Stomach (tissue), 9 donors: Measurements from ENCODE around the gene ICAM3. TPM values are rescaled to one million over a fixed set of nuclear protein-coding genes. Genes with fewer than 3 reads are reported as not detected.
"Not testable (repeated sequence)": the region's sequence is repeated elsewhere in the genome, so short reads cannot be mapped to it uniquely, and the experiment has no call there.

ENCODE experiments used
- DNase-seq, 2 donors: peaks; one replicate each; pipeline versions ENCODE4 v3.0.0 to v3.0.0-alpha.2; 2013 to 2019
- H3K27ac ChIP-seq, 5 donors: fragments of 200-600 bp in 4 of 5; sonication (generic) in 4 of 5; one replicate each; pipeline ENCODE4 v1.5.1; 2013 to 2019; ENCODE audit warnings: mild to moderate bottlenecking in 1 of 5, moderate library complexity in 1 of 5
- H3K27me3 ChIP-seq, 3 donors: fragments of 200-600 bp; sonication (generic); one replicate each; pipeline ENCODE4 v1.5.1; 2017 to 2019; ENCODE audit warnings: mixed run types in 1 of 3
- H3K36me3 ChIP-seq, 4 donors: fragments of 200-600 bp; sonication (generic); 1 replicate in 3 of 4; 2 replicates in 1 of 4; pipeline ENCODE4 v1.5.1; 2016 to 2019
- H3K4me1 ChIP-seq, 4 donors: fragments of 200-600 bp; sonication (generic); one replicate each; pipeline ENCODE4 v1.5.1; 2016 to 2019
- H3K4me3 ChIP-seq, 4 donors: fragments of 200-600 bp; sonication (generic) in 3 of 4; one replicate each; pipeline ENCODE4 v1.5.1; 2016 to 2019; ENCODE audit warnings: mild to moderate bottlenecking in 1 of 4
- H3K9me3 ChIP-seq, 4 donors: fragments of 200-600 bp; sonication (generic); one replicate each; pipeline ENCODE4 v1.5.1; 2016 to 2019
- CTCF ChIP-seq, 7 experiments: fragments of 450-650 bp in 4 of 7; fragments of 200-600 bp in 3 of 7; sonication (generic) in 3 of 7; IDR thresholded peaks; one replicate each; pipeline ENCODE4 v1.5.1; 2016 to 2019; ENCODE audit warnings: antibody characterized with exemption in 7 of 7, control low read depth in 2 of 7, mild to moderate bottlenecking in 1 of 7
- EP300 ChIP-seq: sonication (generic); formaldehyde crosslinking; IDR thresholded peaks from one replicate; pipeline ENCODE4 v1.6.1; 2017; ENCODE audit warnings: antibody characterized with exemption
- POLR2A ChIP-seq, 4 donors: fragments of 450-650 bp; IDR thresholded peaks; one replicate each; pipeline ENCODE4 v1.6.1; 2016; ENCODE audit warnings: antibody characterized with exemption in 4 of 4, control low read depth in 2 of 4, mild to moderate bottlenecking in 1 of 4, moderate library complexity in 1 of 4
- POLR2AphosphoS5 ChIP-seq, 3 donors: sonication (generic); formaldehyde crosslinking; IDR thresholded peaks; one replicate each; pipeline ENCODE4 v1.6.1; 2016; ENCODE audit warnings: antibody characterized with exemption in 3 of 3
- WGBS, 5 donors: extraction: QIAGEN DNeasy Blood & Tissue Kit in 3 of 5; methylation state at CpG; one replicate each; pipeline versions ENCODE4 v1.1.5 to v1.1.7; 2013 to 2018; 5-methylcytosine and 5-hydroxymethylcytosine counted together
- intact Hi-C: fragments of 100-400 bp; cut with DNase I; formaldehyde crosslinking; loops from one replicate; pipeline ENCODE4 v1.15.1; 2023; ENCODE audit warnings: low total_unique reads
- polyA plus RNA-seq, 3 donors: library from polyadenylated mRNA; stranded (reverse); fragments of 200-250 nt; gene quantifications; one replicate each; pipeline ENCODE4 v1.2.3, GENCODE V29; 2013
- total RNA-seq, 5 donors: library from RNA; depleted of rRNA; stranded (reverse); fragments of >200 nt; gene quantifications; one replicate each; pipeline versions ENCODE4 v1.1.0 to v1.2.3, GENCODE V29; 2014 to 2016
- donor health status: healthy with polysubstance abuse.
- donor health status: Bipolar disorder and iron deficiency.
- donor health status: healthy.

The ICAM3 gene
- total and polyA plus RNA-seq, 8 donors, result 3.5 to 17.1 (median 8.5) TPM; not detected in 1

GRCh38 chr19:10339977-10340376 is 553 bp upstream of the ICAM3 start:
- H3K36me3 ChIP-seq, result no peaks in the 10 kb centered on the region
- no peaks in the 10 kb centered on the region for H3K27me3 ChIP-seq
- no peak for TF ChIP-seq POLR2A (IDR thresholded peaks at IDR 0.05)
- no peak for TF ChIP-seq CTCF (IDR thresholded peaks at IDR 0.05)
- no peak for TF ChIP-seq POLR2AphosphoS5 (IDR thresholded peaks at IDR 0.05)
- no peak for TF ChIP-seq EP300
- no peaks in the 10 kb centered on the region for H3K9me3 ChIP-seq
- H3K4me3 ChIP-seq, result no peak overlapping the region
- WGBS, 5 donors, result 78 to 93% (median 87%) methylated on average over 5 of the region's 5 CpGs
- peaks cover 0 to 16% (median 7%) of the 10 kb centered on the region in 4 donors for H3K4me1 ChIP-seq
- DNase-seq, result no peak
- peak overlapping the region in 2 of 5 donors; percentile 53 to 68 for H3K27ac ChIP-seq
- intact Hi-C loops, result no loop called here

DNA sequence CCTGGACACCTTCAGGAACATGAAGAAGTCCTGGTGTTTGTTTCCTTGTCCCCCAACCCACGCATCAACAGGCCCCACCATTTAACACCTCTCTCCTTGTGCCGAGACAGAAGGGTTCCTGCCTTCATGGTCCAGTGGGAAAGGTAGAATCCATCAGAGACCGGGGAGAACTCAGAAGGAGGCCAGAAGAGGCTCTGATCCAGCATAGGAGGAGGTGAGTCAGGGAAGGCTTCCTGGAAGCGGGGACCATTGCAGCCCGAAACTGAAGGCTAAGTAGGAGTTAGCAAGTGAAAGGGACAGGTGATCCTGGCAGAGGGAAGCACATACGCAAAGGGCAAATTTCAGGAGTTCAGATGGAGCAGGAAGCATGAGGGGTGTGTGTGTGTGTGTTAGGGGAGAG is 484 bp downstream of the ICAM3 start:
- no peaks in the 10 kb centered on the region for H3K9me3 ChIP-seq
- H3K27me3 ChIP-seq, result no peaks in the 10 kb centered on the region
- no peak for TF ChIP-seq CTCF (IDR thresholded peaks at IDR 0.05)
- no peak for TF ChIP-seq POLR2AphosphoS5 (IDR thresholded peaks at IDR 0.05)
- no peak for TF ChIP-seq POLR2A (IDR thresholded peaks at IDR 0.05)
- TF ChIP-seq EP300, result no peak
- WGBS, 5 donors, result 80 to 87% (median 83%) methylated on average over 6 of the region's 6 CpGs
- intact Hi-C loops, result no loop called here
- H3K4me1 ChIP-seq, result peaks cover 6 to 24% (median 17%) of the 10 kb centered on the region in 4 donors
- H3K4me3 ChIP-seq, result peak overlapping the region; percentile 8 to 37 (median 30)
- no peak for DNase-seq
- peak overlapping the region in 3 of 5 donors; percentile 33 to 68 (median 53) for H3K27ac ChIP-seq
- no peaks in the 10 kb centered on the region for H3K36me3 ChIP-seq

GRCh38 chr19:10336725-10337124 is 2.7 kb downstream of the ICAM3 start:
- H3K27me3 ChIP-seq, DNase-seq, H3K4me3 ChIP-seq, intact Hi-C loops, H3K27ac ChIP-seq, H3K9me3 ChIP-seq, H3K36me3 ChIP-seq: not testable (repeated sequence)
- H3K4me1 ChIP-seq, result peaks cover 17 to 40% (median 35%) of the 10 kb centered on the region in 4 donors
- 91 to 94% (median 93%) methylated on average over 9 of the region's 9 CpGs for WGBS, 5 donors

DNA sequence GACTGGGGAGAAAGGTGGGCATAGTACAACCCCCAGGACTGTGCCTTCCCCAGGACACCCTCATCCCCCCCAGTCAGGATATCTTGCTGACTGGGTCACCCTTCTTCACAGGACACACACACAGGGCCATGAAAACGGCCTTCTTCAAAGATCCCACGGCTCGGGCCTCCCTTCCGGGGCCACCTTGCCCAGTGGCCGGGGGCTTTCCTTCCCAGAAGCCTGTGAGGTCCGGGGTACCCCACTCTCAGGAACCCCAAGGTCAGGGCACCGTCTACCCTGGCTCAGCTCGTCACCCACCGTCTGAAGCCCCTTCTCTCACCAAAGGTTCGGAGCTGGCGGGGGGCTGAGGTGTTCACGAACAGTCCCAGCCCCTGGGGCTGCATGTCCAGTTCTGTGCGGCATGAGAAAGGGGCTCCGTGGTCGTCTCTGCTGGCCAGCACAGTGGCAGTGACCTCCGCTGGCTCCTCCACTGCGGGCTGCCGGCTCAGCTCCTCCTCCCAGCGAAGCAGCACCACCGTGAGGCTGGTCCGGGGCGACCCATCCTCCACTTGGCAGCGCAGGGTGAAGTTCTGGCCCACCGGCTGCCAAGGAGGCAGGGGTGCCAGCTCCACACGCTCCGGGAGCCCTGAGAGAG is 4.0 kb downstream of the ICAM3 start:
- 55 to 64% (median 61%) methylated on average over 15 to 26 of the region's 26 CpGs for WGBS, 5 donors
- Histone ChIP-seq H3K36me3 (peaks cover 1 to 8% (median 2%) of the 10 kb centered on the region in 4 donors), H3K27me3 (no peaks in the 10 kb centered on the region), H3K4me1 (peaks cover 17 to 43% (median 39%) of the 10 kb centered on the region in 4 donors), H3K9me3 (no peaks in the 10 kb centered on the region), H3K27ac (peak overlapping the region; percentile 6 to 96 (median 88)), H3K4me3 (peak overlapping the region in 3 of 4 donors; percentile 81 to 83 (median 82))
- TF ChIP-seq POLR2AphosphoS5 (IDR thresholded peaks at IDR 0.05), result no peak
- no peak for TF ChIP-seq POLR2A (IDR thresholded peaks at IDR 0.05)
- DNase-seq, result peak in 1 of 2 donors; percentile 21
- intact Hi-C loops, result no loop called here

DNA sequence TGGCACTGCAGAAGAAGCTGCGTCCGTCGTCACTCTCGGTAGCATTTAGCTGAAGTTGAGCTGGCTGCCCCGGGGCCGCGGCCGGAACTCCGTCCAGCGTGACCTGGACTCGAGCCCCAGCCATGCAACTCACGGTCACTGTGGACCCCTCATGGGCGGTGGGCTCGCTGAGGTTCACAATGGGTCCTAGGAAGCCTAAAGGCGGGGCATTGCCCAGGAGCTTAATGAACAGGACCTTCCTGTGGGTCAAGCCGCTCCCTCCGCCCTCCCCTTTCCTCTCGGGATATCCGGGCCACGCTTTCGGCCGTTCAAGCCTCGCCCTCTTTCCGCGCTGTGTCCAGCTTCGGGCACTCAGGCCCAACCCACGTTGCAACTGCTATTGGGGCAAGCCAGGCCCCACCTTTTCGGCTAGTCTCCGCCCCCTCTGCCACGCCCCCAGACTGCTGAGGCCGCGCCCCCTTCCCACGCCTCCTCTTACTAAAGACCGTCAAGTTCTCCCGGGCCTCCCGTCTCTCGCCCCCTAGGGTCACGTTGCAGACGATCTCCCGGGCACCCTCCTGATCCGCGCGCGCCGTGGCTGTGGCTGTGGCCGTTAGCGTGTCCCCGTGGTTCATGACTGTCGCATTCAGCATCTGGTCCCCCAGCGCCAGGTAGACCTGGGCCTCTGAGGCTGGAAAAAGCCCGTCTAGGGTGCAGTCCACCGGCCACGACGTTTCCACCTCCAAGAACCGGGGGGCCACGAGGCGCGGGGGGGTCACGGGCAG is 4.7 kb downstream of the ICAM3 start:
- Histone ChIP-seq H3K4me3 (peak overlapping the region; percentile 81 to 83 (median 82)), H3K9me3 (no peaks in the 10 kb centered on the region), H3K4me1 (peaks cover 17 to 41% (median 39%) of the 10 kb centered on the region in 4 donors), H3K36me3 (peaks cover 8 to 15% (median 9%) of the 10 kb centered on the region in 4 donors), H3K27me3 (no peaks in the 10 kb centered on the region), H3K27ac (peak overlapping the region; percentile 88 to 96 (median 90))
- peak; percentile 96 to 97 for DNase-seq
- intact Hi-C loops, result no loop called here
- 12 to 34% (median 16%) methylated on average over 18 to 59 of the region's 59 CpGs for WGBS, 5 donors
- TF ChIP-seq EP300 (no peak), POLR2A (IDR thresholded peaks at IDR 0.05) (no peak), POLR2AphosphoS5 (IDR thresholded peaks at IDR 0.05) (peak; percentile 60 to 92 (median 68)), CTCF (IDR thresholded peaks at IDR 0.05) (no peak)
